Vagina (tissue), 2 donors: ENCODE results near the gene TRMT10B. TPM values are rescaled to one million over a fixed set of nuclear protein-coding genes. Genes with fewer than 3 reads are reported as not detected.

ENCODE experiments used
- DNase-seq, 2 donors: peaks; one replicate each; pipeline ENCODE4 v3.0.0-alpha.2; 2017; ENCODE audit errors: extremely low spot score in 2 of 2
- H3K27ac ChIP-seq: fragments of 200-600 bp; sonication (generic); one replicate; pipeline ENCODE4 v1.5.1; 2019
- H3K27me3 ChIP-seq: fragments of 200-600 bp; sonication (generic); one replicate; pipeline ENCODE4 v1.5.1; 2019
- H3K36me3 ChIP-seq, 2 donors: fragments of 200-600 bp; sonication (generic); one replicate each; pipeline ENCODE4 v1.5.1; 2017 to 2019
- H3K4me1 ChIP-seq: fragments of 200-600 bp; sonication (generic); one replicate; pipeline ENCODE4 v1.5.1; 2019
- H3K4me3 ChIP-seq, 2 donors: fragments of 200-600 bp; sonication (generic); 1 replicate in 1 of 2; 2 replicates in 1 of 2; pipeline ENCODE4 v1.5.1; 2016 to 2019
- H3K9me3 ChIP-seq: fragments of 200-600 bp; sonication (generic); one replicate; pipeline ENCODE4 v1.5.1; 2019
- CTCF ChIP-seq, 3 experiments: fragments of 450-650 bp in 2 of 3; fragments of 200-600 bp in 1 of 3; sonication (generic) in 1 of 3; IDR thresholded peaks; one replicate each; pipeline ENCODE4 v1.5.1; 2017 to 2019; ENCODE audit warnings: antibody characterized with exemption in 3 of 3, mild to moderate bottlenecking in 2 of 3, moderate library complexity in 2 of 3
- POLR2A ChIP-seq, 2 donors: fragments of 450-650 bp; IDR thresholded peaks; one replicate each; pipeline ENCODE4 v1.6.1; 2017; ENCODE audit warnings: antibody characterized with exemption in 2 of 2, mild to moderate bottlenecking in 2 of 2, moderate library complexity in 2 of 2
- POLR2AphosphoS5 ChIP-seq, 2 donors: sonication (generic); formaldehyde crosslinking; IDR thresholded peaks; one replicate each; pipeline ENCODE4 v1.9.0; 2017; ENCODE audit warnings: antibody characterized with exemption in 2 of 2, mild to moderate bottlenecking in 2 of 2, low read depth in 1 of 2; ENCODE audit not compliant: insufficient read depth in 1 of 2
- intact Hi-C: fragments of 100-400 bp; cut with DNase I; formaldehyde crosslinking; loops from one replicate; pipeline ENCODE4 v1.15.1; 2023
- total RNA-seq: library from RNA; depleted of rRNA; stranded (reverse); fragments of >200 nt; gene quantifications from one replicate; pipeline ENCODE4 v1.2.3, GENCODE V29; 2016

Gene TRMT10B
- total RNA-seq, 1 donor from 2014 or later = 4.7 TPM

GRCh38 chr9:37796232-37796631 is 42.6 kb downstream of the TRMT10B start:
- TF ChIP-seq POLR2A (IDR thresholded peaks at IDR 0.05) = no peak
- TF ChIP-seq CTCF (IDR thresholded peaks at IDR 0.05) = no peak
- Histone ChIP-seq H3K4me1 (peaks cover 7% of the 10 kb centered on the region), H3K27me3 (no peaks in the 10 kb centered on the region), H3K36me3 (no peaks in the 10 kb centered on the region), H3K4me3 (no peak overlapping the region), H3K9me3 (no peaks in the 10 kb centered on the region), H3K27ac (no peak overlapping the region)
- intact Hi-C loops = no loop called here
- DNase-seq = no peak

GRCh38 chr9:37798677-37799076 is 45.1 kb downstream of the TRMT10B start:
- peaks cover 31% of the 10 kb centered on the region for H3K4me1 ChIP-seq
- H3K36me3 ChIP-seq = no peaks in the 10 kb centered on the region
- H3K27ac ChIP-seq = no peak overlapping the region
- DNase-seq = no peak
- TF ChIP-seq POLR2AphosphoS5 (IDR thresholded peaks at IDR 0.05; ENCODE audit: insufficient read depth in 1 of 2, low read depth in 1 of 2) (no peak), POLR2A (IDR thresholded peaks at IDR 0.05) (no peak), CTCF (IDR thresholded peaks at IDR 0.05) (no peak)
- H3K9me3 ChIP-seq = no peaks in the 10 kb centered on the region
- H3K27me3 ChIP-seq = no peaks in the 10 kb centered on the region
- intact Hi-C loops = no loop called here
- H3K4me3 ChIP-seq = no peak overlapping the region

GRCh38 chr9:37800631-37801286 is 47.2 kb downstream of the TRMT10B start, which contains the start of gene DCAF10:
Gene DCAF10 (plus strand): TSS chr9:37800797. CDS start chr9:37800867, 70 bp downstream.
- Histone ChIP-seq H3K36me3 (no peaks in the 10 kb centered on the region), H3K27ac (peak within 1 kb of the TSS; percentile 53), H3K27me3 (no peaks in the 10 kb centered on the region), H3K4me3 (peak within 1 kb of the TSS; percentile 80 to 81), H3K4me1 (peaks cover 42% of the 10 kb centered on the region), H3K9me3 (no peaks in the 10 kb centered on the region)
- TF ChIP-seq POLR2A (IDR thresholded peaks at IDR 0.05) (no peak), POLR2AphosphoS5 (IDR thresholded peaks at IDR 0.05; ENCODE audit: insufficient read depth in 1 of 2, low read depth in 1 of 2) (peak; percentile 79 to 85)
- peak in 1 of 2 donors; percentile 89 for DNase-seq
- intact Hi-C loops = no loop called here

- peaks cover 44% of the 10 kb centered on the region for H3K4me1 ChIP-seq
- peak overlapping the region; percentile 53 for H3K27ac ChIP-seq
- intact Hi-C loops = no loop called here
- H3K9me3 ChIP-seq = no peaks in the 10 kb centered on the region
- no peaks in the 10 kb centered on the region for H3K27me3 ChIP-seq
- DNase-seq = no peak
- peak overlapping the region; percentile 80 to 81 for H3K4me3 ChIP-seq
- no peaks in the 10 kb centered on the region for H3K36me3 ChIP-seq
- TF ChIP-seq POLR2A (IDR thresholded peaks at IDR 0.05) (no peak), CTCF (IDR thresholded peaks at IDR 0.05) (no peak), POLR2AphosphoS5 (IDR thresholded peaks at IDR 0.05; ENCODE audit: insufficient read depth in 1 of 2, low read depth in 1 of 2) (no peak)
These were observed 47.8 kb downstream of the TRMT10B start for GRCh38 chr9:37801287-37801850.

GRCh38 chr9:37801959-37802711 is 48.5 kb downstream of the TRMT10B start:
- DNase-seq = no peak
- TF ChIP-seq CTCF (IDR thresholded peaks at IDR 0.05) = no peak
- no peak for TF ChIP-seq POLR2A (IDR thresholded peaks at IDR 0.05)
- no peak for TF ChIP-seq POLR2AphosphoS5 (IDR thresholded peaks at IDR 0.05; ENCODE audit: insufficient read depth in 1 of 2, low read depth in 1 of 2)
- Histone ChIP-seq H3K27me3 (no peaks in the 10 kb centered on the region), H3K9me3 (no peaks in the 10 kb centered on the region), H3K4me1 (peaks cover 52% of the 10 kb centered on the region), H3K27ac (peak overlapping the region; percentile 53), H3K36me3 (no peaks in the 10 kb centered on the region), H3K4me3 (peak overlapping the region; percentile 80 to 81)
- intact Hi-C loops = no loop called here
